GM18861 (cell line): ENCODE measurements around the gene DCAF10.
"Not testable (repeated sequence)": the region's sequence is repeated elsewhere in the genome, so short reads cannot be mapped to it uniquely, and the experiment has no call there.

Source experiments
- ATAC-seq: cut with Tn5 transposase; IDR thresholded peaks from one replicate; pipeline ENCODE4 v1.9.1; 2021; ENCODE audit not compliant: unreplicated experiment

DCAF10 gene, protein sequence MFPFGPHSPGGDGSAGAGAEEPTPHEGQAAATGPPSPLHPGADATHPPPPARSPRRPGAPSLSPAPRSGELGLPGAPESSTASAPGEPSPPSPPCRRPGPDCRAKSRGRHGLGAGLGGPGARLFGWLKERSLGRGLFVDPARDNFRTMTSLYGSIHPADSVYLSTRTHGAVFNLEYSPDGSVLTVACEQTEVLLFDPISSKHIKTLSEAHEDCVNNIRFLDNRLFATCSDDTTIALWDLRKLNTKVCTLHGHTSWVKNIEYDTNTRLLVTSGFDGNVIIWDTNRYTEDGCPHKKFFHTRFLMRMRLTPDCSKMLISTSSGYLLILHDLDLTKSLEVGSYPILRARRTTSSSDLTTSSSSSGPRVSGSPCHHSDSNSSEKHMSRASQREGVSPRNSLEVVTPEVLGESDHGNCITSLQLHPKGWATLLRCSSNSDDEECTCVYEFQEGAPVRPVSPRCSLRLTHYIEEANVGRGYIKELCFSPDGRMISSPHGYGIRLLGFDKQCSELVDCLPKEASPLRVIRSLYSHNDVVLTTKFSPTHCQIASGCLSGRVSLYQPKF

DNA sequence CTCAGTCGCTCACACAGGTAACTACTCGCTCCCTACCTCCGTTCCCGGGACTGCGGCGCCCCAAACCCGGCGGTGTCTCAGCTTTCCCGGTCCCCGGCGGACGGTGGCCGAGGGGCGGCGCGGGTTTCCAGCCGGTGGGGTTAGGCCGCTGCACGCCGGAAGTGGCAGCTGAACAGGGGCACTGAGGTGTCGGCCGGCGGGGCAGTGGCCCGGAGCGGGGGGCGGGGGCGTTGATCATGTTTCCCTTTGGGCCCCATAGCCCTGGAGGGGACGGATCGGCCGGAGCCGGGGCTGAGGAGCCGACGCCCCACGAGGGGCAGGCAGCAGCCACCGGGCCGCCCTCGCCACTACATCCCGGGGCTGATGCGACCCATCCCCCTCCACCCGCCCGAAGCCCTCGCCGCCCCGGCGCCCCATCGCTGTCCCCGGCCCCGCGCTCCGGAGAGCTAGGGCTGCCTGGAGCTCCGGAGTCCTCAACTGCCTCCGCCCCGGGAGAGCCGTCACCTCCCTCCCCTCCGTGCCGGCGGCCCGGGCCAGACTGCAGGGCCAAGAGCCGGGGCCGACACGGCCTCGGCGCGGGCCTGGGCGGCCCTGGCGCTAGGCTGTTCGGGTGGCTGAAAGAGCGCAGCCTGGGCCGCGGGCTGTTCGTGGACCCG is at the start of gene DCAF10:
Gene DCAF10 (plus strand): TSS at position 167 of the 656 bp plus-strand sequence. CDS start 70 bp downstream, at position 237.
- ATAC-seq, result peak; percentile 62

DNA sequence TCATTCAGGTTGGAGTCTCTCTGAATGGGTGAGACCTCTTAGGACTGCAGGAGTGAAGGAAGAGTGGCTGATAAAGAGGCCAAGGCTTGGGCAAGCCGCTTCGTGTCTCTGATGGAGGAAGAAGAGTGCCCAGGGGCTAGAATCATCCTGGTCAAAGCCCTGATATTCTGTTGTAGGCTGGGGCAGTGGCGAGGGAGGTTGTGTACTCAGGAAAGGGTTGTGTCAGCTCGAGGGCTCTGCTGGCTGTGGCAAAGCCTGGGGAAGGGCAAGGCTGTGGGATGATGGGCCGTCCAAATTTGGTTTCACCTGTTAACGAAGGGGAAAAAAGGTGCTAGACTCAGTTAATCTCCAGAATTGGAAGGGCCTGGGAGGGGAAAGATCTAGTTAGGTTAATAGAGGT is 49.4 kb upstream of the DCAF10 start:
- ATAC-seq, result no peak

DNA sequence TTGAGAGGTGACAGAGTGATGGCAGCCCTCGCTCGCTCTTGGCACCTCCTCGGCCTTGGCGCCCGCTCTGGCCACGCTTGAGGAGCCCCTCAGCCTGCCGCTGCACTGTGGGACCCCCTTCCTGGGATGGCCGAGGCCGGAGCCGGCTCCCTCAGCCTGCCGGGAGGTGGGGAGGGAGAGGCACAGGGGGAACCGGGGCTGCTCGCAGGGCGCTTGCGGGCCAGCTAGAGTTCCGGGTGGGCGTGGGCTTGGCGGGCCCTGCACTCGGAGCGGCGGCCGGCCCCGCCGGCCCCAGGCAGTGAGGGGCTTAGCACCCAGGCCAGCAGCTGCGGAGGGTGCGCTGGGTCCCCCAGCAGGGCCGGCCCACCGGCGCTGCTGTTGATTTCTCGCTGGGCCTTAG is 48.9 kb upstream of the DCAF10 start:
- not testable (repeated sequence) for ATAC-seq

DNA sequence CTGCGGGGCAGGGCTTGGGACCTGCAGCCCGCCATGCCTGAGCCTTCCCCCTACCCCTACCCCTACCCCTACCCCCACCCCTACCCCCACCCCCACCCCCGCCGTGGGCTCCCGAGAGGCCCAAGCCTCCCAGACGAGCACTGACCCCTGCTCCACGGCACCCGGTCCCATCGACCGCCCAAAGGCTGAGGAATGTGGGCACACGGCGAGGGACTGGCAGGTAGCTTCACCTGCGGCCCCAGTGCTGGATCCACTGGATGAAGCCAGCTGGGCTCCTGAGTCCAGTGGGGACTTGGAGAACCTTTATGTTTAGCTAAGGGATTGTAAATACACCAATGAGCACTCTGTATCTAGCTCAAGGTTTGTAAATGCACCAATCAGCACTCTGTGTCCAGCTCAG is 48.5 kb upstream of the DCAF10 start:
- ATAC-seq, result not testable (repeated sequence)

DNA sequence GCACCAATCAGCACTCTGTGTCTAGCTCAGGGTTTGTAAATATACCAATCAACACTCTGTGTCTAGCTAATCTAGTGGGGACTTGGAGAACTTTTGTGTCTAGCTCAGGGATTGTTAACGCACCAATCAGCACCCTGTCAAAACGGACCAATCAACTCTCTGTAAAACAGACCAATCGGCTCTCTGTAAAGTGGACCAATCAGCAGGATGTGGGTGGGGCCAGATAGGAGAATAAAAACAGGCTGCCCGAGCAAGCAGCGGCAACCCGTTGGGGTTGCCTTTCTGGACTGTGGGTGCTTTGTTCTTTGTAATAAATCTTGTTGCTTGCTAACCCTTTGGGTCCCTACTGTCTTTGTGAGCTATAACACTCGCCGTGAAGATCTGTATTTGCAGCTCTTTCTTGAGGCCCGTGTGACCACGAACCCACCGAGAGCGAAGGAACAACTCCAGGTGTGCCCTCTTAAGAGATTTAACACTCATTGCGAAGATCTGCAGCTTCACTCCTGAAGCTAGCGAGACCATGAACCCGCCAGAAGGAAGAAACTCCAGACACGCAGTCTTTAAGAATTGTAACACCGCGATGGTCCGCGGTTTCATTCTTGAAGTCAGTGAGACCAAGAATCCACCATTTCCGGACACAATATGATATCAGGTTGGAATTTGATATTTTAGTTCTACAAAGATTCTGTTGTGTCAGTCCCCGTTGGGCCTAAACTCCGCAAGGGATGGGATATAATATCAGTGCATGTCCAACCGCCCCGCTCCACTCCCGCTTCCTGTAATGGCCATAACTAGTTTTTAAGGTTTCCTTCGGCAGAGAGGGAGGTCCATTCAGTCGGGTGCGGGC is 47.7 kb upstream of the DCAF10 start:
- no peak for ATAC-seq

DNA sequence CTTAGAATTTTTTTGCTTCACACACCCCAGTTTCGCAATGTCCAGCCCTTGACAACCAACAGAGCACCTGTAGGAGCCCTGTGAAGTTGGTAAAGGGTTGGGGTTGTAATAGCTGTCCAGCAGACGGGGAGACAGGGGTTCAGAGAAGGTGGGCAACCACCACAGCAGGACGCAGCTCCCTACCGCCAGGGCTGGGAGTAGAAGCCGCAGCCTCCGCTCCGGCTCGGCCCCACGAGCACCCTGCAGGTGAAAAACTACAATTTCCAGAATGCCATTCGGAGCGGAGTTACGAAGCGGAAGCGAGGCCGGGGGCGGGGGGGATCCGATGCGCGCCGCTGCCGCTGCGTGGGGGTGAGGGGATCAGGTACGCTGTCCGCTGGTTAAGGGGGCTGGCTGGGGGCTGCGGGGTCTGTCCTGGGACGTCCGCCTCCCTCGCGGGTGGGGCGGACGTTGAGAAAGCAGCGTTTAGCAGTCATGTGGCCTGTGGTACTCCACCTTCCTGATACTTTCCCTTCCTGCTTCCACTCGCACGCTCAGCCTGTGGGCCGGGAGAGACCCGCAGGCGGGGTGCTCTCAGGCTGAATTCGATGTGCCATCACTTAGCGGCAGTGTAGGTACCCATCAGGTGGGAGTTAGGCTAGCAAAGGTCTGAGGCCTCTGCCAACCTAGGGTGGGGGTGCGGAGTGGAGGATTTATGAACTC is 47.0 kb upstream of the DCAF10 start, which contains the start of gene TRMT10B:
Gene TRMT10B (plus strand): TSS at position 317 of the 702 bp plus-strand sequence. CDS start 8,127 bp downstream, outside the sequence.
- ATAC-seq, result peak; percentile 80

DNA sequence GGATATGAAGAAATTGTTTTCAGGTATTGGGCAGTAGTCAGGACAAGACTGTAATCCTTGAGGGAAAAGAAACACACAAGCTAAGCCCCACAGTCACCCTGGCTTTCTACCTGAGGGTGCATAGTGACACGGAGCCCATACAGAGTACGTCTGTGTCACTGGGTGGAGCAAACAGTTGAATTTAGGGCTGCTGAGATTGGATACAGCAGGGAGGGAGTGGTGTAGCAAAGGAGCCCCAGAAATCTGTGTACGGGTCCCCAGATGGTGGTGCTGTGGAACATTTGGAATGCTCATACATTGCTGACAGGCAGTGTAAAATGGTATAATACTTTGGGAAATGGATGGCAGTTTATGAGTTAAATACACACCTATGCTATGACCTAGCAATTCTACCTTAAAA is 41.9 kb upstream of the DCAF10 start:
- no peak for ATAC-seq

DNA sequence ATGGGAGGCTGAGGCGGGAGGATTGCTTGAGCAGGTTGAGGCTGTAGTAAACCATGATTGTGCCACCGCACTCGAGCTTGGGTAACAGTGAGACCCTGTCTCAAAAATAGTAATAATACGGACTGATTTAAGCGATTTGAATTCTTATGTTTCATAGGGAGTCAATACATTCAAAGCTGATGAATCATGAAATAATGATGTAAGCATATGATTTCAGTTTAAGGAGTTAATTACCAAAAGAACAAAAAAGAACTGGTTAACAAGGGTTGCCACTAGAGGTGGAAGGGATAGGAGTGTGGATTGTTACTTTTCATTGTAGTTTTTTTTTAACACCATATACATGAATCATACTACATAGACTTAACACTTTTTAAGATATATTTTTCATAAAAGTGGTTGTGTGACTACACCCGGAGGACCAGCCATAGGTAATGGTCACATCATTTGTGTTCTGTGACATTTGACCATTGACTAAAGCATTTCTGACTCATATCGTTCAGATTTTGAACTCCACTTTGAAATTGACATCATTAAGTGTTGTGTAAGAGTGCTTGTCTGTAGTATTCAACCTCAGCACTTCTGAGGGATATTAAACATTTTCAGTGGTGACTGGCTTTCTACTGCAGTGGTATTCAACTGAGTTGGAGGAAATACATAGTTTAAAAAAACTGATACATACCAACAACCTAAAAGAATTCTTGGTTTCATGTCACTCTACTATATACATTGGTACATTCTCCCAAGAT is 40.0 kb upstream of the DCAF10 start:
- ATAC-seq, result no peak

DNA sequence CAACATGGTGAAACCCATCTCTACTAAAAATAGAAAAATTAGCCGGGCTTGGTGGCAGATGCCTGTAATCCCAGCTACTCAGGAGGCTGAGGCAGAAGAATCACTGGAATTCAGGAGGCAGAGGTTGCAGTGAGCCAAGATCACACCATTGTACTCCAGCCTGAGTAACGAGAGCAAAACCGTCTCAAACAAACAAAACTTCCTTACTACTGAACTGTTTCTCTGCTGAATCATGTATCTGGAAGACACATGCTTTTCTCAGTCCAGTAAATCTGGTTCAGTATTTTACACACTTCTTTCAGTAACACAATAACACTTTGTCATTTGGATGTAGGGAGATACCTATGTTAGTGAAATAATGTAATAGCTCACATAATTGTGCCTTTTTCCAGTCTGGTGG is 39.1 kb upstream of the DCAF10 start:
- no peak for ATAC-seq

DNA sequence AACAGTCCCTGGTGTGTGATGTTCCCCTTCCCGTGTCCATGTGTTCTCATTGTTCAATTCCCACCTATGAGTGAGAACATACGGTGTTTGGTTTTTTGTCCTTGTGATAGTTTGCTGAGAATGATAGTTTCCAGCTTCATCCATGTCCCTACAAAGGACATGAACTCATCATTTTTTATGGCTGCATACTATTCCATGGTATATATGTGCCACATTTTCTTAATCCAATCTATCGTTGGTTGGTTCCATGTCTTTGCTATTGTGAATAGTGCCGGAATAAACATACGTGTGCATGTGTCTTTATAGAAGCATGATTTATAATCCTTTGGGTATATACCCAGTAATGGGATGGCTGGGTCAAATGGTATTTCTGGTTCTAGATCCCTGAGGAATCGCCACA is 35.3 kb upstream of the DCAF10 start:
- ATAC-seq, result not testable (repeated sequence)

DNA sequence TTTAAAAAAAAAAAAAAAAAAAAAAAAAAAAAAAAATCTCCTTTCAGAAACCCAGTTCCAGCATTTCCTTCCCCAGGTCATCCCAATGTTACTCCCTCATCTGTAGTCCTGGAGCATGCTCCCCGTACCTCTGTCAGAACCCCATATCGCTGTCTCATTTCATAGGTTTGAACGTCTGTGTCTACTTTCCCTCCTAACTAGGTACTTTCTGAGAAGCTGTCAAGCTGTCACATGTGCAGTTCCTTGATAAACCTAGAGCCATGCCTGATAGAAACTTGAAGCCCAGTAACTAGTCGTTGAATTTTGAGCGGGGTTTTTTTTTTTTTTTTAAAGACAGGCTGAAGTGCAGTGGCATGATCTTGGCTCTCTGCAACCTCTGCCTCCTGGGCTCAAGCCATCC is 31.3 kb upstream of the DCAF10 start:
- no peak for ATAC-seq

DNA sequence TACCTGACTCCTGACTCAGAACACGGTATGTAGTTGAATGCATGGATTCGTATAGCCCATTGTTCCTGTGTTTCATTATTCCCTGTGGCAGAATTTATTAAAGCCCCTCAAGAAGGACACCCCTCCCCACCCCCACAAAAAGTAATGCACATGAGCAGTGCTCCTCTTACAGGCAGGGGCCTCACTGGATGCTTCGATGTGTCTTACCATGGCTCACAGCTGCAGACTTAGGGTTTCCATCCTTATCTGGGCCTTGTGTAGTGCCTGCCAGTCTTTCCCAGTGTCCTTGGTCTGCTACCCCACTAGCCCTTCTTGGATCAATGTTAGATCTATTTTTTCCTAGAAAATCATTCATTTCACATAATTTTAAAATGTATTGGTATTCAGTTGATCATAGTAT is 30.6 kb upstream of the DCAF10 start:
- ATAC-seq, result no peak

DNA sequence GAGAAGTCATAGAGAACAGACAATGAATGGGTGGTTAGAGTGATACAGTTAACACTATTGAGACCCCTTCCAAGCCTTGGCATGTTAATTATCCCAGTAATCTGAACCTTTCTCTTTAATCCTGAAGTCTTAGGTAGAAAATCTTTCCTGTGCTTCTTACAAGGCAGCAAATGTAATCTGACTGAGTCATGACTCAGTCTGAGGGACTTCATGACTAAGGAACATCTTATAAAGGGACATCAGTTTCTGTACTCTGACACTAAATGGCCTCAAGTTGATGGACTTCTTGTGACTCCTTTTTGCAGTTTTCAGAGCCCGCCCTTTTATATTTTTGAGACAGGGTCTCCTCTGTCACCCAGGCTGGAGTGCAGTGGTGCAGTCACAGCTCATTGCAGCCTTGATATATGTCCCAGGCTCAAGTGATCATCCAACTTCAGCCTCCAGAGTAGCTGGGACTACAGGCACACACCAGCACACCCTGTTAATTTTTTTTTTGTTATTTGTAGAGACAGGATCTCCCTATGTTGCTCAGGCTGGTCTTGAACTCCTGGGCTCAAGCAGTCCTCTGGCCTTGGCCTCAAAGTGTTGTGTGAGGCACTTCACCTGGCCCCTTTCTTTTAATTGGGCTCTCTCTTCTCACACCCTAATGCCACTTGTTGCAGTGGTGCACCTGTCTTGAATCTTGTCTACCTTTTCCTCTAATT is 25.2 kb upstream of the DCAF10 start:
- no peak for ATAC-seq

DNA sequence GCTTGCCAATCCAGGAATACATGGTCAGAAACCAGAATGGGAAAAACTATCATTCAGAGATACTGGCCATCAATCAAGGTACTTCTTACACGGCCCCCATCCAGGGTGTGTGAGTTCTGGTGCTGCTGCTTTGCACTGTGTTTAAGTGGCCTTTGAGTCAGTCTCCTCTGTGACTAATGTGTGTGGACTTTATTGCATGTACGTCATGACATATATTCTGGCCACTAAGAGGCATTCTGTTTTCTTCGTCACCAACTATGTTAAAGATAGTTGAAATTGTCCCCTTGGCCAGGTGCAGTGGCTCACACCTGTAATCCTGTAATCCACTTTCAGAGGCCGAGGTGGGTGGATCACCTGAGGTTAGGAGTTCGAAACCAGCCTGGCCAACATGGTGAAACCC is 24.3 kb upstream of the DCAF10 start:
- ATAC-seq, result no peak

DNA sequence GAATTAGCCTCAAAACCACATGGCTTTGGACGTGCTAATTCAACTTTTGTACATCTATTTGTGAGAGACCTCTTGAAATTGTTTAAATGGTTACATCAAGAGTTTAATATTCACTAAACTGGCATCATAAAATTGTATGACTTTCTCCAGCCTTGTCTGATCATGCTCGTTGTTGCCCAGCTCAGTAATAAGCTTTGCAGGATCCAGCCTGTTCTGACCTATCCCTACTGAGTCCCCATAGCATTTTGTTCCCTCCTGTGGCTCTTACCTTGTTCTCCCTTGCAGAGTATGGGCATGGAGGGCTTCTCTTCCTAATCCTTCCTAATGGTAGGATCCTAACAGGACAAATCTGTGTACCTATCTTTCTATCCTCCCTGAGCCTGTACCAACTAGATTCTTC is 22.1 kb upstream of the DCAF10 start:
- ATAC-seq, result no peak

DNA sequence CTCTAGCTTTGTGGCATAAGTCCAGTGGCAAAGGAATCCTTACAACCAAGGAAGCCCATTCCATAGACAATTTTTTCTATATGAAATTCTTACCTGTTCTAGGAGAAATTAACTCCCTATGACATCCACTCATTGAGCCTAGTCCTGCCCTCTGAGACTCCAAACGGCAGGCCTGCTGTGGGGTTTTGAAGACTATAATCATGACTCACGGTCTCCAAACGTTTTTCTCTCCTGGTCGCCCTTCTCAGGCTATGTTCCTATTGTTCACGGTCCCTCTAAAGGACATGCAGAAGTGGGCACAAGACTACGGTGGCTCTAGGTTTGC is 16.3 kb upstream of the DCAF10 start:
- ATAC-seq, result no peak

DNA sequence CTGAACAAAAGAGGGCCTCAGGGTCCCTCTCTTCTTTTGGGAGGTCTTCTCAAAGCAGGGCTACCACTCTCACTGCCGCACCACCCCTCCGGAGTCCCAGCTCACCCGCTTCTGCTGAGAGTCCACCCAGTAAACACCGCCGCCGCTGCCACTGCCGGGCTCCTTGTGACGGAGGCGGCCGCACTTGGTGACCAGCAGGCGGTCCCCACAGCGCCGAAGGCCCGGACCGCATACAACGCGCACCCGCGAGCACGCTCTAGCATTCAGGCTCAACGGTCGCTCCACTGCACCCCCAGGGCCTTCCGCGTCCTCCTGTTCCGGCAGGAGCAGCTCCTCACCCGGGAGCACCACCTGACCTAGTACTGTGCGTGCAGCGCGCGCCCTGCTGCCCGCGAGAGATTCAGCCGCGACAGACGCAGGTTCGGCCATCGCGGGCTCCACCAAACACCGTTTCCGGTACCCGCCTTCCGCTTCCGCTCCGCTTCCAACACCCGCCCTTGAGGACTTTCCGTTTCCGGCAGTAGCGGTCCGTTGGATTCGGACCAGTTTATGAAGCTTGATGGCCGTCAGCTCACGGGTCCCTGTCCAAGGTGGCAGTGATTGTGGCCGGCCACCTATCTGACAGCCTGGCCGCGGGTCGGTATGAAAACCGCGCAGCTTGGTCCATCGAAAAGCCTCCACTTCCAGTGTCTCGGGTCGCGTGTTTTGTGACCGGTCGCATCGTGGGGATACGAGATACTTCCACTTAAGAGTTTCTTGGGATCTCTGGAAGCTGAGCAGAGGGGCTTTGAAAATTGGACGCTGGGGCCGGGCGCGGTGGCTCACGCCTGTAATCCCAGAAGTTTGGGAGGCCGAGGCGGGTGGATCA is 15.7 kb upstream of the DCAF10 start, which contains the start of gene EXOSC3:
Gene EXOSC3 (minus strand): TSS at position 449 of the 868 bp plus-strand sequence. CDS start 20 bp downstream, at position 429.
- peak; percentile 77 for ATAC-seq

DNA sequence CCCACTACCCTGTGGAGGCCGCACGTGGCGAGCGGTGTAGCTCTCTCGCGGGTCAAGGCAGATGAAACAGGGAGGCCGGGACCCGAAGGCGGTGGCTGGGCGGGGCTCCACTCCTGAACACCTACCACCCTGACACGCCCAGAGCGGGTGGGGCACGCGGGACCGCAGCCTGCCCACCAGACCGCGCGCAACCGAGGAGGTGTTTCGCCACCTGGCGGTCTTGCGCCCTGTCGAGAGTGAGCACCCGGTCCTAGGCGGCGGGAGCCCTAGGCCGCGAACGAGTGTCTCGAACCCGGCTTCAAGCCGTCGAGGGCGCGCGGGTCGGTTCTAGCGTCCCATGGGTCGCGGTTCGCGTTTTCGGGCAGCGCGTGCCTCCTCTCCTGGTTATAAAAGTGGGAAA is 13.5 kb upstream of the DCAF10 start:
- ATAC-seq, result no peak
